GM19043 (cell line): ENCODE results near the gene SARDH.

Experiments
- ATAC-seq: cut with Tn5 transposase; IDR thresholded peaks from one replicate; pipeline ENCODE4 v1.9.1; 2021; ENCODE audit warnings: low read depth; ENCODE audit not compliant: unreplicated experiment

The SARDH gene

GRCh38 chr9:133715866-133716563 lies 22.1 kb downstream of the SARDH start:
- ATAC-seq, result no peak

- no peak for ATAC-seq
Measured at GRCh38 chr9:133715295-133715865, 22.8 kb downstream of the SARDH start.

- no peak for ATAC-seq
Measured at GRCh38 chr9:133714606-133715294, 23.4 kb downstream of the SARDH start.

- no peak for ATAC-seq
Measured at GRCh38 chr9:133713960-133714495, 24.1 kb downstream of the SARDH start.

GRCh38 chr9:133713150-133713959 lies 24.8 kb downstream of the SARDH start:
- no peak for ATAC-seq

GRCh38 chr9:133712221-133713100 lies 25.7 kb downstream of the SARDH start:
- ATAC-seq, result no peak

- no peak for ATAC-seq
Measured at GRCh38 chr9:133711428-133712220, 26.5 kb downstream of the SARDH start.

GRCh38 chr9:133710661-133711427 lies 27.3 kb downstream of the SARDH start:
- ATAC-seq, result no peak

GRCh38 chr9:133709691-133710571 lies 28.2 kb downstream of the SARDH start:
- ATAC-seq, result no peak

GRCh38 chr9:133709015-133709611 lies 29.0 kb downstream of the SARDH start:
- no peak for ATAC-seq

GRCh38 chr9:133708246-133709014 lies 29.7 kb downstream of the SARDH start:
- ATAC-seq, result no peak

- no peak for ATAC-seq
Measured at GRCh38 chr9:133707763-133708245, 30.3 kb downstream of the SARDH start.

- no peak for ATAC-seq
Measured at GRCh38 chr9:133707065-133707762, 30.9 kb downstream of the SARDH start.

- ATAC-seq, result no peak
Measured at GRCh38 chr9:133706307-133707050, 31.7 kb downstream of the SARDH start.

GRCh38 chr9:133705576-133705975 lies 32.6 kb downstream of the SARDH start:
- ATAC-seq, result no peak
